Measurements from ENCODE around the gene UCP3. TPM values are rescaled to one million over a fixed set of nuclear protein-coding genes. Genes with fewer than 3 reads are reported as not detected.

The UCP3 gene
- total RNA-seq, 1 donor from 2014 or later, result 0.06 TPM

DNA sequence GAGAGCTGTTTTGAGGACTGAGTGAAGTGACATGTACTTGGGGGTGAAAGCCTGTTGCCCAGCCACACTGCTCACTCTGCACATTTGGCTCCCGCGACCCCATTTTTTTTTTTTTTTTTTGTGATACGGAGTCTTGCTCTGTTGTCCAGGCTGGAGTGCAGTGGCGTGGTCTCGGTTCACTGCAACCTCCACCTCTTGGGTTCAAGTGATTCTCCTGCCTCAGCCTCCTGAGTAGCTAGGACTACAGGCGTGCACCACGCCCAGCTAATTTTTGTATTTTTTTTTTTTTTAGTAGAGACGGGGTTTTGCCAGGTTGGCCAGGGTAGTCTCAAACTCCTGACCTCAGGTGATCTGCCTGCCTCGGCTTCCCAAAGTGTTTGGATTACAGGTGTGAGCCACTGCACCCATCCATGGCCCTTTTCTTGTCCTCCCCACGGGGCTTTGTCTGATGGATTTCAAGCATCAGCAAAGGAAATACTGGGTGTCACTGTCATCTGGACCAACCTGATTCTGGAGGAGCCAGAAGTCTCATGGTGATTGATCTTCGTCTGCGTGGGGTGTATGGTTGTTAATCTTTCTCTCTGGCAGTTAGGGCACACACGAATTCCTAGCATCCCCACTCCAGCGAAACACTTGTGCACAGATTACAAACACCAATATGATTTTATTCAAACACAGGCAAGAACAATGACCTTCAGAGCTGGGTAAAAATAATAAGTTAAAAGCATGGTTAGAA is 3.4 kb upstream of the UCP3 start:
- no peak overlapping the region for H3K4me3 ChIP-seq (ENCODE audit: low read depth, low read length)
- TF ChIP-seq, protein P1, sequence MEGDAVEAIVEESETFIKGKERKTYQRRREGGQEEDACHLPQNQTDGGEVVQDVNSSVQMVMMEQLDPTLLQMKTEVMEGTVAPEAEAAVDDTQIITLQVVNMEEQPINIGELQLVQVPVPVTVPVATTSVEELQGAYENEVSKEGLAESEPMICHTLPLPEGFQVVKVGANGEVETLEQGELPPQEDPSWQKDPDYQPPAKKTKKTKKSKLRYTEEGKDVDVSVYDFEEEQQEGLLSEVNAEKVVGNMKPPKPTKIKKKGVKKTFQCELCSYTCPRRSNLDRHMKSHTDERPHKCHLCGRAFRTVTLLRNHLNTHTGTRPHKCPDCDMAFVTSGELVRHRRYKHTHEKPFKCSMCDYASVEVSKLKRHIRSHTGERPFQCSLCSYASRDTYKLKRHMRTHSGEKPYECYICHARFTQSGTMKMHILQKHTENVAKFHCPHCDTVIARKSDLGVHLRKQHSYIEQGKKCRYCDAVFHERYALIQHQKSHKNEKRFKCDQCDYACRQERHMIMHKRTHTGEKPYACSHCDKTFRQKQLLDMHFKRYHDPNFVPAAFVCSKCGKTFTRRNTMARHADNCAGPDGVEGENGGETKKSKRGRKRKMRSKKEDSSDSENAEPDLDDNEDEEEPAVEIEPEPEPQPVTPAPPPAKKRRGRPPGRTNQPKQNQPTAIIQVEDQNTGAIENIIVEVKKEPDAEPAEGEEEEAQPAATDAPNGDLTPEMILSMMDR (conservative IDR thresholded peaks at IDR 0.05; ENCODE audit: low read depth, low read length), result no peak
- DNase-seq (ENCODE audit: low read depth), result no peak

DNA sequence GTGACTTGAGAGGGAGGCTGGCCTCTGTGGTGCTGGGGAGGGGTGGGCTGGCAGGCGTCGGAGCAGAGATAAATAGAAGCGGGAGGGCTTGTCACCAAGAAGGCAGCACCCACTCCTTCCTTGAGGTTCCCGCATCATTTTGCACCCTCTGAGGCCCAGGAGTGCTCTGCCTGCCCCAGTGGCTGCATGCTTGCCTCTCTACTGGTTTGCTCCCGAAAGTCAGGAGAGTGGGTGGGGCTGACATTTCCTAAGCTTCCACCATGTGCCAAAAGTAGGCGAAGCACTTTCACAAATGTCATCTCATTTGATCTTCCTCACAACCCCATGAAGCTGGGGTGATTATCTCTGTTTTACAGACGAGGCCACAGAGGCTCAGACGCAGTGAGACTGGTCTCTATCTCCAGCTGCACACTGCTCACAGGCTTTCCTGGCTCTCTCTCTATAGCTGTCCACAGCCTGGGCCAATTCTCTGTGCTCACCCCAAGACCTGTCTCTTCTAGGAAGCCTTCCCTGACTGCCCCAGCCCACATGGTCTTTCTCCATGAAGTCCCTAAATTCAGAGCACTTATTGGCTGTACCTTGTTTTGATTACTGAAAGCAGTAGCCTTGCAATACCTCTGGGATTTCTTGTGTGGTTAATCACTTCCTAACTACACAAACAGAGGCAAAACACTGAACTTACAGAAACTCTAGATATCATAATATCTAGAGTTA is 2.6 kb upstream of the UCP3 start:
- TF ChIP-seq, protein P1 (conservative IDR thresholded peaks at IDR 0.05; ENCODE audit: low read depth, low read length), result no peak
- H3K4me3 ChIP-seq (ENCODE audit: low read depth, low read length), result no peak overlapping the region
- DNase-seq (ENCODE audit: low read depth), result no peak

DNA sequence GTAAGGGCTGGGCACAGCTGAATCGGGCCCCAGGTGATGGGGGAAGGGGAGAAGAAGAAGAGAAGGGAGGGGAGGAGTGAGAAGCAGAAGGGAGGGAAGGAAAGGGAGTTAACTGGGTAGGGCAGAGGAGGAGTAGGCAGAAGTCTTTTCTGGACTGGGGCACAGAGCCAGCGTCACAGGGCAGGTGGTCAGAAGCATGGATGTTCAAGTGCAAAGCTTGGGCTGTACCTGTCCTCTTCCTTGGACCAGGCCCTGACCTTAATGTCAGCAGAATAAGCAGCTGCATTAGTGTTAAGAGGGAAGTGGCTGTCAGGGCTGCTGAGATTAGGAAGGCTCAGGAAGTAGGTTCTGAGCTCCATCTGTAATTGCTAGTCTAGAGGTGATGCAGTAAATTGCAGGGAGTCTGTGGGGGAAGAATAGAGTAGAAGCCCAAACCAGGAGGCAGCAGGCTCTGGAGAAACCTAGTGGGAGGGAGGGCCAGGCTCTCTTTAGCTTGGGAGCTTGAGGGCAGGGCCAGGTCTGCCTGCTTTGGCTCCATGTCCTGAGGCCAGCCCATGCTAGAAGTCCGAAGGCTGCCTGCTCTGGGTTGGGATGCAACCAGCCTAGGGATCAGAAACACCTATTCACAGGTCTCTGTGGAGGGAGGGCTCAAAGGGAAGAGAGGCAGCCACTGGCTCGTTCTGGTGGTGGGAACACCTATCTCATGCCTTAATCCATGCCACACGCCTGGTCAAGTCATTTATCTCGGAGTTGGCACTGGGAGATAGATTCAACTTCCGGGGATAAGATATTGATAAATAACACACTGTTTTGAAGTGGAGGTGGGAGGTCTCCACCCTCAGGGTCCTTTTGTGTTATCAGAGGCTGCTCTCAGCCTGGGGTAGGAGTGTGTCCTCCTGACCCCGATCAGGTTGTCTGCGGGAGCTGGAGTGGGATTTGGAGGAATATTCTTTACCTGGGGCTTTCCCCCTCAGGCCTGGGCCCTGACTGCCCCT is 1.7 kb upstream of the UCP3 start:
- H3K4me3 ChIP-seq (ENCODE audit: low read depth, low read length), result no peak overlapping the region
- no peak for DNase-seq (ENCODE audit: low read depth)
- TF ChIP-seq, protein P1 (conservative IDR thresholded peaks at IDR 0.05; ENCODE audit: low read depth, low read length), result no peak

DNA sequence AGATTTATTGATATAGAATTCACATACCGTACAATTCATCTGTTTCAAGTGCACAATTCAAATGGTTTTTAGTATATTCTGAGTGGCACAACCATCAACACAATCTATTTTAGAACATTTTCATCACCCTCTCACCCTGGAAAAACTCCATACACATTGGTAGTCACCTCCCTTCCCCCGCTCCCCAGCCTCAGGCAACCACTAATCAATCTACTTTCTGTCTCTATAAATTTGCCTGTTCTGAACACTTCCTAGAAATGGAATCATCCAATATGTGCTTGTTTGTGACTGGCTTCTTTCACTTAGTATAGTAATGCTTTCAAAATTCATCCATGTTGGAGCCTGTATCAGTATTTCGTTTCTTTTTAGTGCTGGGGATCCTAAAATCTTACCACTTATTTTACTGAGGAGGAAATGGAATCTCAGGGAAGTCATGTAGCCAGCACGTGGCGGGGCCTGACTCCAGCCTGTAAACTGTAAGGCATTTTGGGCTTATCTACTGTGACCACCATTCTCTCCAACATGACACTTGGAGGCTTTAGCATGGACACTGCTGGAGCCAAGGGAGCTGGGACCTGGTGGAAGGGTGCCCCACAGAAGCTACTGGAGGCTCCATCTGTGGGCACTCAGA is 905 bp upstream of the UCP3 start:
- DNase-seq (ENCODE audit: low read depth), result no peak
- no peak overlapping the region for H3K4me3 ChIP-seq (ENCODE audit: low read depth, low read length)
- TF ChIP-seq, protein P1 (conservative IDR thresholded peaks at IDR 0.05; ENCODE audit: low read depth, low read length), result no peak

DNA sequence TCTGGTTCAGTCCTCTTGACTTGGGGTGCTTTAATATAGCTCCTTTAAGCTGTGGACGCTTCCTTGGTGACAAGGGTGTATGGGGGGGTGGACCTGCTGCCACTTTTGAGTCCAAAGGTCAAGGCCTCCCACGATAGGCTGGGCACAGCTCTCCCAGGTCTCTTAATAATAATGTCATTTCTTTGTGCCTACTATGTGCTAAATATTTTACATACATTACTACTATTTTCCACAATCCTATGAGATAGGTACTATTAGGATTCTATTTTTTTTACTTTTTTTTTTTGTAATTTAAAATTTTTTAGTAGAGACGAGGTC is 304 bp upstream of the UCP3 start:
- H3K4me3 ChIP-seq (ENCODE audit: low read depth, low read length), result no peak overlapping the region
- TF ChIP-seq, protein P1 (conservative IDR thresholded peaks at IDR 0.05; ENCODE audit: low read depth, low read length), result no peak
- no peak for DNase-seq (ENCODE audit: low read depth)

DNA sequence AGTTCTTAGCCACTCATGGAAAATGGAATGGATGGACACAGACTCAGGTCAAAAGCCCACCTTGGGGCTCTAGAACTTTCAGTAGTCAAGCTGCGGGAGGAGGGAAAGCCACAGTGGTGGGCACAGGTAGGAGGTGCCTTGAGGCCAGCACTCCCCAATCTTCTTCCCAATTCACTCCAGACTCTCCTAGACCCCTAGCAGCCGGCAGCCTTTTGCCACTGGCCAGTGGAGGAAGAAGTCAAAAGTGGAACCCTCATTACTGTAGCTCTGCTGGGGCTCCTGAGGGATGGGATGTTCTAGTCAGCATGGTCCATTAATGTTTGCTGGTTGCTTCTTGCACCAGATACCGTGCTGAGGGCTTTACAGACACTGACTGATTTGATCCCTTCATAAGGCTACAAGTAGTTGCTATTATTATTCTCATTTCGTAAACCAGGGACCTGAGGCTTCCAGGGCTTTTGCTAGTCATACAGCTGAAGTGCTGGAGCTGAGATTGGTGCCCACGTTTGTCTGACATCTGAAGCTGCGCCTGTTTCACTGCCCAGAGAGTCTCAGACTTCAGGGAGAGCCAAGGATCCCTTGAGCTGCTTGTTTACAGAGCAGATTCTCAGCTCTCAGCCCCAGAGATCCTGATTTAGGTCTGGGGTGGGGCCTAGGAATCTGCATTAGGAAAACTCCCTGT is 1.1 kb downstream of the UCP3 start:
- TF ChIP-seq, protein P1 (conservative IDR thresholded peaks at IDR 0.05; ENCODE audit: low read depth, low read length), result no peak
- no peak for DNase-seq (ENCODE audit: low read depth)
- no peak overlapping the region for H3K4me3 ChIP-seq (ENCODE audit: low read depth, low read length)
